Measurements from ENCODE around the gene FGF12. TPM values are rescaled to one million over a fixed set of nuclear protein-coding genes. Genes with fewer than 3 reads are reported as not detected.
"Not testable (repeated sequence)": the region's sequence is repeated elsewhere in the genome, so short reads cannot be mapped to it uniquely, and the experiment has no call there.

Gene FGF12
- total RNA-seq, 1 donor from 2014 or later, result 3.9 TPM

- no peaks in the 10 kb centered on the region for H3K9me3 ChIP-seq
- TF ChIP-seq, protein P1, sequence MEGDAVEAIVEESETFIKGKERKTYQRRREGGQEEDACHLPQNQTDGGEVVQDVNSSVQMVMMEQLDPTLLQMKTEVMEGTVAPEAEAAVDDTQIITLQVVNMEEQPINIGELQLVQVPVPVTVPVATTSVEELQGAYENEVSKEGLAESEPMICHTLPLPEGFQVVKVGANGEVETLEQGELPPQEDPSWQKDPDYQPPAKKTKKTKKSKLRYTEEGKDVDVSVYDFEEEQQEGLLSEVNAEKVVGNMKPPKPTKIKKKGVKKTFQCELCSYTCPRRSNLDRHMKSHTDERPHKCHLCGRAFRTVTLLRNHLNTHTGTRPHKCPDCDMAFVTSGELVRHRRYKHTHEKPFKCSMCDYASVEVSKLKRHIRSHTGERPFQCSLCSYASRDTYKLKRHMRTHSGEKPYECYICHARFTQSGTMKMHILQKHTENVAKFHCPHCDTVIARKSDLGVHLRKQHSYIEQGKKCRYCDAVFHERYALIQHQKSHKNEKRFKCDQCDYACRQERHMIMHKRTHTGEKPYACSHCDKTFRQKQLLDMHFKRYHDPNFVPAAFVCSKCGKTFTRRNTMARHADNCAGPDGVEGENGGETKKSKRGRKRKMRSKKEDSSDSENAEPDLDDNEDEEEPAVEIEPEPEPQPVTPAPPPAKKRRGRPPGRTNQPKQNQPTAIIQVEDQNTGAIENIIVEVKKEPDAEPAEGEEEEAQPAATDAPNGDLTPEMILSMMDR (IDR thresholded peaks at IDR 0.05), result no peak
- no peak overlapping the region for H3K27ac ChIP-seq
- no peak overlapping the region for H3K4me3 ChIP-seq
- H3K36me3 ChIP-seq, result no peaks in the 10 kb centered on the region
- H3K27me3 ChIP-seq (ENCODE audit: low read depth), result no peaks in the 10 kb centered on the region
- intact Hi-C loops (cut with DNase I), result no loop called here
- DNase-seq (no peak), ATAC-seq (no peak)
- no peaks in the 10 kb centered on the region for H3K4me1 ChIP-seq
Measured at GRCh38 chr3:192726385-192726784, 956 bp downstream of the FGF12 start.

GRCh38 chr3:192719964-192720363, 7.4 kb downstream of the FGF12 start:
- Histone ChIP-seq H3K4me3 (no peak overlapping the region), H3K27me3 (ENCODE audit: low read depth) (no peaks in the 10 kb centered on the region), H3K4me1 (no peaks in the 10 kb centered on the region), H3K9me3 (no peaks in the 10 kb centered on the region), H3K27ac (no peak overlapping the region), H3K36me3 (no peaks in the 10 kb centered on the region)
- no peak for ATAC-seq
- intact Hi-C loops (cut with DNase I), result no loop called here
- TF ChIP-seq, protein P1 (IDR thresholded peaks at IDR 0.05), result no peak
- DNase-seq, result no peak

DNA sequence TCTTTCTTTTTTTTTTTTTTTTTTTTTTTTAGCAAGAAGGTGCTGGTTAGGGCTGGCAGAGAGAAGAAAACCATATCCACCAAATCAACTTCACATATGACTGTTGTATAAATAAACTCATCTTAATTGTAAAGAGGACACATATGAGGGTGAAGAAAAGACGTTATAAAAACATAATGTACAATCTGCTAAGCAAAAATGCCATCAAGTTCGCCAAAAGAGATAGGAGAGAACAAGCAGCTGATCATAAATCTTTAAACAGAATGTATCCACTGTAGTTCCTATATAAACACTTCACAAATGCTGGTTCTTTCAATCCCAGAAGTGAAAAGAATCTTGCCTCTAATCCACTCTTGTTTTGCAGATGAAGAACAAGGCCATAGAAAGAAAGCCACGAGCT, 9.2 kb downstream of the FGF12 start:
- no peak for DNase-seq
- no peak overlapping the region for H3K4me3 ChIP-seq
- TF ChIP-seq, protein P1 (IDR thresholded peaks at IDR 0.05), result no peak
- H3K27me3 ChIP-seq (ENCODE audit: low read depth), result no peaks in the 10 kb centered on the region
- intact Hi-C loops (cut with DNase I), result no loop called here
- no peak overlapping the region for H3K27ac ChIP-seq
- no peaks in the 10 kb centered on the region for H3K4me1 ChIP-seq
- ATAC-seq, result no peak
- no peaks in the 10 kb centered on the region for H3K36me3 ChIP-seq
- H3K9me3 ChIP-seq, result no peaks in the 10 kb centered on the region

DNA sequence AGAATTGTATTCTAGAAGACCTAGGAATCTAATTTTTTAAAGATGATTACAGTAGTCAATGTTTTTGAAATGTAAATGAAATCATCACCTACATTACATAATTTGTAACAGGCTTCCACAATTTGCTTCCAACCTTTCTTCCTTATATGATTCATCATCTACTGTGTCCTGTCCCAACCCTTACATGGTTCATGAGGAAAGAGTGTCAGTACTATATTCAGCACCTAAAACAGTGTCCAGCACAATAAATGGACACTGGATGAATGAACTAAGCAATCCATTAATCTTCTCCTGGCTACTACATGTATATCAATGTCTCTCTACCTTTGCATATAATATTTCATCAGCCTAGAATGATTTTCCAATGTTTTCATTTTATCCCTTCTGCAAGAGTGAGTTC, 12.2 kb downstream of the FGF12 start:
- Histone ChIP-seq H3K4me3 (no peak overlapping the region), H3K27ac (no peak overlapping the region), H3K4me1 (no peaks in the 10 kb centered on the region), H3K36me3 (no peaks in the 10 kb centered on the region), H3K9me3 (no peaks in the 10 kb centered on the region), H3K27me3 (ENCODE audit: low read depth) (no peaks in the 10 kb centered on the region)
- TF ChIP-seq, protein P1 (IDR thresholded peaks at IDR 0.05), result no peak
- intact Hi-C loops (cut with DNase I), result no loop called here
- DNase-seq, result no peak
- ATAC-seq, result no peak

DNA sequence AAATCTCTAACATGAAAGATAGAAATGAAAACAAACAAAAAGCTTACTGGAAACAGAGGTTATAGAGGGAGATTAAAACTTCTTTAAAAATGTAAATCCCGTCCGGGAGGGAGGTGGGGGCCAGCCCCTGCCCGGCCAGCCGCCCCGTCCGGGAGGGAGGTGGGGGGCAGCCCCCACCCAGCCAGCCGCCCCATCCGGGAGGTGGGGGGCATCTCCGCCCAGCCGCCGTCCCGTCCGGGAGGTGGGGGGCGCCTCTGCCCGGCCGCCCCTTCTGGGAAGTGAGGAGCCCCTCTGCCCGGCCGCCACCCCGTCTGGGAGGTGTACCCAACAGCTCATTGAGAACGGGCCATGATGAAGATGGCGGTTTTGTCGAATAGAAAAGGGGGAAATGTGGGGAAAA, 16.2 kb downstream of the FGF12 start:
- H3K4me3 ChIP-seq; H3K4me1 ChIP-seq; intact Hi-C loops (cut with DNase I); H3K27me3 ChIP-seq (ENCODE audit: low read depth); H3K27ac ChIP-seq; DNase-seq; H3K36me3 ChIP-seq; H3K9me3 ChIP-seq; ATAC-seq: not testable (repeated sequence)

- intact Hi-C loops (cut with DNase I), result no loop called here
- no peak for ATAC-seq
- DNase-seq, result no peak
Measured at GRCh38 chr3:192710366-192710765, 17.0 kb downstream of the FGF12 start.

More at GRCh38 chr3:192710366-192710765, 17.0 kb downstream of the FGF12 start:
- TF ChIP-seq, protein P1 (IDR thresholded peaks at IDR 0.05), result no peak
- Histone ChIP-seq H3K9me3 (no peaks in the 10 kb centered on the region), H3K4me3 (no peak overlapping the region), H3K4me1 (no peaks in the 10 kb centered on the region), H3K27me3 (ENCODE audit: low read depth) (no peaks in the 10 kb centered on the region), H3K36me3 (no peaks in the 10 kb centered on the region), H3K27ac (no peak overlapping the region)
